GM23338 (cell line): ENCODE data around the gene TRIM38. TPM values are rescaled to one million over a fixed set of nuclear protein-coding genes. Genes with fewer than 3 reads are reported as not detected.

ENCODE experiments used
- ATAC-seq: fragments of 200-7000 bp; cut with Tn5 transposase; 3 replicates; pipeline ENCODE4 v1.9.1; 2020
- DNase-seq: peaks from one replicate; pipeline ENCODE4 v3.0.0-alpha.2; 2015; ENCODE audit warnings: low spot score
- H2AFZ ChIP-seq: fragments of 200-600 bp; sonication (generic); 2 replicates; pipeline ENCODE4 v1.8.0; 2016; ENCODE audit warnings: antibody characterized with exemption, mild to moderate bottlenecking, moderate library complexity
- H3F3A ChIP-seq: fragments of 200-600 bp; sonication (generic); replicated peaks from 2 replicates; pipeline ENCODE4 v1.8.0; 2017; ENCODE audit warnings: antibody characterized with exemption, mixed run types, low read depth
- H3K27ac ChIP-seq: fragments of 200-600 bp; sonication (generic); 2 replicates; pipeline ENCODE4 v1.6.1; 2016; ENCODE audit warnings: low read depth
- H3K27me3 ChIP-seq: fragments of 200-600 bp; sonication (generic); 2 replicates; pipeline ENCODE4 v1.8.0; 2016; ENCODE audit warnings: mild to moderate bottlenecking, mixed run types, moderate library complexity; ENCODE audit not compliant: insufficient read depth
- H3K36me3 ChIP-seq: fragments of 200-600 bp; sonication (generic); 2 replicates; pipeline ENCODE4 v1.8.0; 2016; ENCODE audit warnings: mild to moderate bottlenecking; ENCODE audit not compliant: insufficient read depth
- H3K4me1 ChIP-seq: fragments of 200-600 bp; sonication (generic); 2 replicates; pipeline ENCODE4 v1.8.0; 2016; ENCODE audit warnings: mild to moderate bottlenecking, moderate library complexity; ENCODE audit not compliant: insufficient read depth
- H3K4me2 ChIP-seq: fragments of 200-600 bp; sonication (generic); 2 replicates; pipeline ENCODE4 v1.7.1; 2017; ENCODE audit warnings: mixed run types
- H3K4me3 ChIP-seq: fragments of 200-600 bp; sonication (generic); 2 replicates; pipeline ENCODE4 v1.6.1; 2016; ENCODE audit warnings: mixed run types
- H3K79me2 ChIP-seq: fragments of 200-600 bp; sonication (generic); replicated peaks from 2 replicates; pipeline ENCODE4 v1.8.0; 2017; ENCODE audit warnings: mild to moderate bottlenecking; ENCODE audit not compliant: insufficient read depth
- H3K9me2 ChIP-seq: fragments of 200-600 bp; sonication (generic); 2 replicates; pipeline ENCODE4 v1.8.0; 2017; ENCODE audit not compliant: insufficient read depth
- H4K20me1 ChIP-seq: fragments of 200-600 bp; sonication (generic); replicated peaks from 2 replicates; pipeline ENCODE4 v1.8.0; 2017; ENCODE audit warnings: mild to moderate bottlenecking; ENCODE audit not compliant: insufficient read depth
- H3K27ac Mint-ChIP-seq: 2 replicates; pipeline ENCODE4 v1.8.0; 2020; ENCODE audit warnings: inconsistent platforms, mild to moderate bottlenecking, moderate library complexity, mixed read lengths
- H3K27me3 Mint-ChIP-seq: 3 replicates; pipeline ENCODE4 v1.8.0; 2022; ENCODE audit warnings: low read depth, mild to moderate bottlenecking, moderate library complexity, mixed read lengths, inconsistent platforms; ENCODE audit not compliant: insufficient read depth, poor library complexity
- H3K36me3 Mint-ChIP-seq: 3 replicates; pipeline ENCODE4 v1.8.0; 2021; ENCODE audit warnings: low read depth, mild to moderate bottlenecking, inconsistent platforms, moderate library complexity, mixed read lengths
- H3K4me1 Mint-ChIP-seq: 3 replicates; pipeline ENCODE4 v1.8.0; 2020; ENCODE audit warnings: mild to moderate bottlenecking, inconsistent platforms, mixed read lengths
- H3K4me3 Mint-ChIP-seq: 3 replicates; pipeline ENCODE4 v1.8.0; 2021; ENCODE audit warnings: moderate library complexity, mild to moderate bottlenecking, inconsistent platforms, mixed read lengths
- H3K9me3 Mint-ChIP-seq: 3 replicates; pipeline ENCODE4 v1.8.0; 2020; ENCODE audit warnings: moderate library complexity, mild to moderate bottlenecking, inconsistent platforms, mixed read lengths
- CREB1 ChIP-seq: fragments of 250-450 bp; sonication (Bioruptor Pico); IDR thresholded peaks from 2 replicates; pipeline ENCODE4 v1.5.0; 2020; ENCODE audit warnings: low read depth, mild to moderate bottlenecking, moderate library complexity
- EZH2 ChIP-seq: fragments of 200-600 bp; sonication (generic); IDR thresholded peaks from one replicate; pipeline ENCODE4 v1.8.0; 2017; ENCODE audit warnings: antibody characterized with exemption, mild to moderate bottlenecking, low read depth; ENCODE audit not compliant: unreplicated experiment
- EZH2phosphoT487 ChIP-seq: fragments of 200-600 bp; sonication (generic); IDR thresholded peaks from one replicate; pipeline ENCODE4 v1.8.1; 2018; ENCODE audit warnings: antibody characterized with exemption; ENCODE audit not compliant: unreplicated experiment
- JUNB ChIP-seq: IDR thresholded peaks from one replicate; pipeline ENCODE4 v1.6.1; 2016; ENCODE audit warnings: antibody characterized with exemption; ENCODE audit not compliant: unreplicated experiment
- NANOG ChIP-seq: IDR thresholded peaks from 2 replicates; pipeline ENCODE4 v1.6.1; 2016; ENCODE audit warnings: antibody characterized with exemption, borderline replicate concordance
- POLR2AphosphoS5 ChIP-seq: IDR thresholded peaks from 2 replicates; pipeline ENCODE4 v1.6.1; 2016; ENCODE audit warnings: antibody characterized with exemption, low read depth
- STAT1 ChIP-seq: IDR thresholded peaks from one replicate; pipeline ENCODE4 v1.6.1; 2016; ENCODE audit warnings: antibody characterized with exemption; ENCODE audit not compliant: unreplicated experiment
- ZNF114 ChIP-seq: fragments of 250-450 bp; sonication (Bioruptor Pico); IDR thresholded peaks from 2 replicates; pipeline ENCODE4 v1.5.0; 2020; ENCODE audit warnings: mild to moderate bottlenecking, moderate library complexity
- ZNF331 ChIP-seq: fragments of 250-450 bp; sonication (Bioruptor Pico); IDR thresholded peaks from 2 replicates; pipeline ENCODE4 v1.5.0; 2020; ENCODE audit warnings: low read depth, mild to moderate bottlenecking, moderate library complexity
- polyA plus RNA-seq: library from polyadenylated mRNA; unstranded; fragments of >200 nt; fragmentation: Nextera tagmentation; extraction: Ambion mirVana; gene quantifications from 2 replicates; pipeline ENCODE4 v1.2.1, GENCODE V29; 2016
- total RNA-seq: library from RNA; depleted of rRNA; stranded (reverse); fragments of >200 nt; shearing (Covaris generic); gene quantifications from 2 replicates; pipeline ENCODE4 v1.2.3, GENCODE V29; 2014
- TF ChIP-seq, protein P1 (sequence below): IDR thresholded peaks from one replicate; pipeline ENCODE4 v1.6.1; 2018; ENCODE audit warnings: antibody characterized with exemption; ENCODE audit not compliant: unreplicated experiment
- TF ChIP-seq, protein P2 (sequence below), 2 experiments: fragments of 200-600 bp in 1 of 2; sonication (generic) in 1 of 2; conservative IDR thresholded peaks; 2 replicates each; pipeline versions ENCODE4 v1.5.1 to v1.6.1; 2016 to 2017; ENCODE audit warnings: antibody characterized with exemption in 2 of 2, low read depth in 2 of 2, mild to moderate bottlenecking in 2 of 2, moderate library complexity in 1 of 2
- TF ChIP-seq, protein P3 (sequence below): fragments of 250-450 bp; sonication (Bioruptor Pico); IDR thresholded peaks from 2 replicates; pipeline ENCODE4 v1.5.0; 2020; ENCODE audit warnings: mild to moderate bottlenecking, moderate library complexity

The TRIM38 gene
- total and polyA plus RNA-seq, 2 experiments from 2014 or later, result 0.66 to 0.82 TPM

DNA sequence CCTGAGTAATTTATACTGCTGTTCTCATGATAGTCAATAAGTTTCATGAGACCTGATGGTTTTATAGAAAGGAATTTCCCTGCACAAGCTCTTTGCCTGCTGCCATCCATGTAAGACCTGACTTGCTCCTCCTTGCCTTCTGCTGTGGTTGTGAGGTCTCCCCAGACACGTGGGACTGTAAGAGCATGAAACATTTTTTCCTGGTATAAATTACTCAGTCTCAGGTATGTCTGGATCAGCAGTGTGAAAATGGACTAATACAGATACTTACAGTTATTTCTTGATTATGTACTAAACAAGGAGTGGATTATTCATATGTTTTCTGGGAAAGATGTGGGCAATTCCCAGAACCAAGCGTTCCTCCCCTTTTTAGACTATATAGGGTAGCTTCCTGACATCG is 1.9 kb upstream of the TRIM38 start:
- Histone ChIP-seq H3K4me3 (no peak overlapping the region), H3K36me3 (0 out of 2 replicates have a peak, but pooled peaks cover 11% of the 10 kb centered on the region), H4K20me1 (no peaks in the 10 kb centered on the region), H3K4me2 (no peak overlapping the region), H3K27me3 (peaks cover 12% of the 10 kb centered on the region), H3K79me2 (no peaks in the 10 kb centered on the region), H3F3A (no peaks in the 10 kb centered on the region), H3K27ac (no peak overlapping the region), H2AFZ (no peak overlapping the region), H3K4me1 (peaks cover 38% of the 10 kb centered on the region), H3K9me2 (no peaks in the 10 kb centered on the region)
- Mint-ChIP-seq H3K27me3 (peaks cover 8% of the 10 kb centered on the region), H3K9me3 (peaks cover 41% of the 10 kb centered on the region), H3K4me1 (peaks cover 39% of the 10 kb centered on the region), H3K27ac (no peak overlapping the region), H3K36me3 (peaks cover 34% of the 10 kb centered on the region), H3K4me3 (no peak overlapping the region)
- ATAC-seq (no peak), DNase-seq (no peak)
- TF ChIP-seq STAT1 (no peak), EZH2phosphoT487 (no peak), EZH2 (no peak), JUNB (no peak), CREB1 (CRISPR knock-in tag) (no peak), ZNF114 (no peak), POLR2AphosphoS5 (no peak), NANOG (no peak), ZNF331 (no peak)
- TF ChIP-seq, protein P1, sequence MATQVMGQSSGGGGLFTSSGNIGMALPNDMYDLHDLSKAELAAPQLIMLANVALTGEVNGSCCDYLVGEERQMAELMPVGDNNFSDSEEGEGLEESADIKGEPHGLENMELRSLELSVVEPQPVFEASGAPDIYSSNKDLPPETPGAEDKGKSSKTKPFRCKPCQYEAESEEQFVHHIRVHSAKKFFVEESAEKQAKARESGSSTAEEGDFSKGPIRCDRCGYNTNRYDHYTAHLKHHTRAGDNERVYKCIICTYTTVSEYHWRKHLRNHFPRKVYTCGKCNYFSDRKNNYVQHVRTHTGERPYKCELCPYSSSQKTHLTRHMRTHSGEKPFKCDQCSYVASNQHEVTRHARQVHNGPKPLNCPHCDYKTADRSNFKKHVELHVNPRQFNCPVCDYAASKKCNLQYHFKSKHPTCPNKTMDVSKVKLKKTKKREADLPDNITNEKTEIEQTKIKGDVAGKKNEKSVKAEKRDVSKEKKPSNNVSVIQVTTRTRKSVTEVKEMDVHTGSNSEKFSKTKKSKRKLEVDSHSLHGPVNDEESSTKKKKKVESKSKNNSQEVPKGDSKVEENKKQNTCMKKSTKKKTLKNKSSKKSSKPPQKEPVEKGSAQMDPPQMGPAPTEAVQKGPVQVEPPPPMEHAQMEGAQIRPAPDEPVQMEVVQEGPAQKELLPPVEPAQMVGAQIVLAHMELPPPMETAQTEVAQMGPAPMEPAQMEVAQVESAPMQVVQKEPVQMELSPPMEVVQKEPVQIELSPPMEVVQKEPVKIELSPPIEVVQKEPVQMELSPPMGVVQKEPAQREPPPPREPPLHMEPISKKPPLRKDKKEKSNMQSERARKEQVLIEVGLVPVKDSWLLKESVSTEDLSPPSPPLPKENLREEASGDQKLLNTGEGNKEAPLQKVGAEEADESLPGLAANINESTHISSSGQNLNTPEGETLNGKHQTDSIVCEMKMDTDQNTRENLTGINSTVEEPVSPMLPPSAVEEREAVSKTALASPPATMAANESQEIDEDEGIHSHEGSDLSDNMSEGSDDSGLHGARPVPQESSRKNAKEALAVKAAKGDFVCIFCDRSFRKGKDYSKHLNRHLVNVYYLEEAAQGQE, result no peak
- TF ChIP-seq, protein P2, sequence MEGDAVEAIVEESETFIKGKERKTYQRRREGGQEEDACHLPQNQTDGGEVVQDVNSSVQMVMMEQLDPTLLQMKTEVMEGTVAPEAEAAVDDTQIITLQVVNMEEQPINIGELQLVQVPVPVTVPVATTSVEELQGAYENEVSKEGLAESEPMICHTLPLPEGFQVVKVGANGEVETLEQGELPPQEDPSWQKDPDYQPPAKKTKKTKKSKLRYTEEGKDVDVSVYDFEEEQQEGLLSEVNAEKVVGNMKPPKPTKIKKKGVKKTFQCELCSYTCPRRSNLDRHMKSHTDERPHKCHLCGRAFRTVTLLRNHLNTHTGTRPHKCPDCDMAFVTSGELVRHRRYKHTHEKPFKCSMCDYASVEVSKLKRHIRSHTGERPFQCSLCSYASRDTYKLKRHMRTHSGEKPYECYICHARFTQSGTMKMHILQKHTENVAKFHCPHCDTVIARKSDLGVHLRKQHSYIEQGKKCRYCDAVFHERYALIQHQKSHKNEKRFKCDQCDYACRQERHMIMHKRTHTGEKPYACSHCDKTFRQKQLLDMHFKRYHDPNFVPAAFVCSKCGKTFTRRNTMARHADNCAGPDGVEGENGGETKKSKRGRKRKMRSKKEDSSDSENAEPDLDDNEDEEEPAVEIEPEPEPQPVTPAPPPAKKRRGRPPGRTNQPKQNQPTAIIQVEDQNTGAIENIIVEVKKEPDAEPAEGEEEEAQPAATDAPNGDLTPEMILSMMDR (conservative IDR thresholded peaks at IDR 0.05; ENCODE audit: low read depth in 2 of 2), result no peak
- TF ChIP-seq, protein P3, sequence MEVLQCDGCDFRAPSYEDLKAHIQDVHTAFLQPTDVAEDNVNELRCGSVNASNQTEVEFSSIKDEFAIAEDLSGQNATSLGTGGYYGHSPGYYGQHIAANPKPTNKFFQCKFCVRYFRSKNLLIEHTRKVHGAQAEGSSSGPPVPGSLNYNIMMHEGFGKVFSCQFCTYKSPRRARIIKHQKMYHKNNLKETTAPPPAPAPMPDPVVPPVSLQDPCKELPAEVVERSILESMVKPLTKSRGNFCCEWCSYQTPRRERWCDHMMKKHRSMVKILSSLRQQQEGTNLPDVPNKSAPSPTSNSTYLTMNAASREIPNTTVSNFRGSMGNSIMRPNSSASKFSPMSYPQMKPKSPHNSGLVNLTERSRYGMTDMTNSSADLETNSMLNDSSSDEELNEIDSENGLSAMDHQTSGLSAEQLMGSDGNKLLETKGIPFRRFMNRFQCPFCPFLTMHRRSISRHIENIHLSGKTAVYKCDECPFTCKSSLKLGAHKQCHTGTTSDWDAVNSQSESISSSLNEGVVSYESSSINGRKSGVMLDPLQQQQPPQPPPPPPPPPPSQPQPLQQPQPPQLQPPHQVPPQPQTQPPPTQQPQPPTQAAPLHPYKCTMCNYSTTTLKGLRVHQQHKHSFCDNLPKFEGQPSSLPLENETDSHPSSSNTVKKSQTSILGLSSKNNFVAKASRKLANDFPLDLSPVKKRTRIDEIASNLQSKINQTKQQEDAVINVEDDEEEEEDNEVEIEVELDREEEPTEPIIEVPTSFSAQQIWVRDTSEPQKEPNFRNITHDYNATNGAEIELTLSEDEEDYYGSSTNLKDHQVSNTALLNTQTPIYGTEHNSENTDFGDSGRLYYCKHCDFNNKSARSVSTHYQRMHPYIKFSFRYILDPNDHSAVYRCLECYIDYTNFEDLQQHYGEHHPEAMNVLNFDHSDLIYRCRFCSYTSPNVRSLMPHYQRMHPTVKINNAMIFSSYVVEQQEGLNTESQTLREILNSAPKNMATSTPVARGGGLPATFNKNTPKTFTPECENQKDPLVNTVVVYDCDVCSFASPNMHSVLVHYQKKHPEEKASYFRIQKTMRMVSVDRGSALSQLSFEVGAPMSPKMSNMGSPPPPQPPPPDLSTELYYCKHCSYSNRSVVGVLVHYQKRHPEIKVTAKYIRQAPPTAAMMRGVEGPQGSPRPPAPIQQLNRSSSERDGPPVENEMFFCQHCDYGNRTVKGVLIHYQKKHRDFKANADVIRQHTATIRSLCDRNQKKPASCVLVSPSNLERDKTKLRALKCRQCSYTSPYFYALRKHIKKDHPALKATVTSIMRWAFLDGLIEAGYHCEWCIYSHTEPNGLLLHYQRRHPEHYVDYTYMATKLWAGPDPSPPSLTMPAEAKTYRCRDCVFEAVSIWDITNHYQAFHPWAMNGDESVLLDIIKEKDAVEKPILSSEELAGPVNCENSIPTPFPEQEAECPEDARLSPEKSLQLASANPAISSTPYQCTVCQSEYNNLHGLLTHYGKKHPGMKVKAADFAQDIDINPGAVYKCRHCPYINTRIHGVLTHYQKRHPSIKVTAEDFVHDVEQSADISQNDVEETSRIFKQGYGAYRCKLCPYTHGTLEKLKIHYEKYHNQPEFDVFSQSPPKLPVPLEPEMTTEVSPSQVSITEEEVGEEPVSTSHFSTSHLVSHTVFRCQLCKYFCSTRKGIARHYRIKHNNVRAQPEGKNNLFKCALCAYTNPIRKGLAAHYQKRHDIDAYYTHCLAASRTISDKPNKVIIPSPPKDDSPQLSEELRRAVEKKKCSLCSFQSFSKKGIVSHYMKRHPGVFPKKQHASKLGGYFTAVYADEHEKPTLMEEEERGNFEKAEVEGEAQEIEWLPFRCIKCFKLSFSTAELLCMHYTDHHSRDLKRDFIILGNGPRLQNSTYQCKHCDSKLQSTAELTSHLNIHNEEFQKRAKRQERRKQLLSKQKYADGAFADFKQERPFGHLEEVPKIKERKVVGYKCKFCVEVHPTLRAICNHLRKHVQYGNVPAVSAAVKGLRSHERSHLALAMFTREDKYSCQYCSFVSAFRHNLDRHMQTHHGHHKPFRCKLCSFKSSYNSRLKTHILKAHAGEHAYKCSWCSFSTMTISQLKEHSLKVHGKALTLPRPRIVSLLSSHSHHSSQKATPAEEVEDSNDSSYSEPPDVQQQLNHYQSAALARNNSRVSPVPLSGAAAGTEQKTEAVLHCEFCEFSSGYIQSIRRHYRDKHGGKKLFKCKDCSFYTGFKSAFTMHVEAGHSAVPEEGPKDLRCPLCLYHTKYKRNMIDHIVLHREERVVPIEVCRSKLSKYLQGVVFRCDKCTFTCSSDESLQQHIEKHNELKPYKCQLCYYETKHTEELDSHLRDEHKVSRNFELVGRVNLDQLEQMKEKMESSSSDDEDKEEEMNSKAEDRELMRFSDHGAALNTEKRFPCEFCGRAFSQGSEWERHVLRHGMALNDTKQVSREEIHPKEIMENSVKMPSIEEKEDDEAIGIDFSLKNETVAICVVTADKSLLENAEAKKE (CRISPR knock-in tag), result no peak
